Stimulated activated CD4-positive, alpha-beta T cell treated with anti-CD3 and anti-CD28 coated beads, Interleukin-1b, Interleukin-23, amount 100 ng/mL, for 4 hours (primary cell): Measurements from ENCODE around the gene GBX1.
A peak's percentile ranks its signal among the peaks of the same experiment; 100 is the strongest.

ENCODE experiments used
- DNase-seq, 2 donors: peaks; one replicate each; pipeline ENCODE4 v3.0.0-alpha.2; 2020; ENCODE audit warnings: low read depth in 2 of 2

The GBX1 gene

DNA sequence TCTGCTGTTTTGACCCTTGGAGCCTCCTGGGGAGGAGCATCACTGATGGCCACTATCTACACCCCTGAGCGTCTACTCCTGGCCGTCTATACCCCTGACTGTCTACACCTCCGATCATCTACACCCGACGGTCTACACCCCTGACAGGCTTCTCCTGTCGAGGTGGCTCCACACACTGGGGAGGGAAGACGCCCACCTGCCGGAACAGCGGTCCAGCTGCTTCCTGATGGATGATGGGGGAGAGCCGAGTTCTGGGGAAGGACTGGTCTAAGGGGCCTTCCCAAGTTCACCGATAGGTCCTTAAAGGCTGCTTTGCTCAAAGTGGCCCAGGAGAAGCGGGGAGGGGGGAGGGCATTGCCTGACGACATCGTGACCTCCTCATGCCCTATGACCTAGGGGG is 39.4 kb downstream of the GBX1 start:
- DNase-seq: no peak

- DNase-seq: no peak
These were observed 40.9 kb downstream of the GBX1 start for GRCh38 chr7:151126491-151127137.

DNA sequence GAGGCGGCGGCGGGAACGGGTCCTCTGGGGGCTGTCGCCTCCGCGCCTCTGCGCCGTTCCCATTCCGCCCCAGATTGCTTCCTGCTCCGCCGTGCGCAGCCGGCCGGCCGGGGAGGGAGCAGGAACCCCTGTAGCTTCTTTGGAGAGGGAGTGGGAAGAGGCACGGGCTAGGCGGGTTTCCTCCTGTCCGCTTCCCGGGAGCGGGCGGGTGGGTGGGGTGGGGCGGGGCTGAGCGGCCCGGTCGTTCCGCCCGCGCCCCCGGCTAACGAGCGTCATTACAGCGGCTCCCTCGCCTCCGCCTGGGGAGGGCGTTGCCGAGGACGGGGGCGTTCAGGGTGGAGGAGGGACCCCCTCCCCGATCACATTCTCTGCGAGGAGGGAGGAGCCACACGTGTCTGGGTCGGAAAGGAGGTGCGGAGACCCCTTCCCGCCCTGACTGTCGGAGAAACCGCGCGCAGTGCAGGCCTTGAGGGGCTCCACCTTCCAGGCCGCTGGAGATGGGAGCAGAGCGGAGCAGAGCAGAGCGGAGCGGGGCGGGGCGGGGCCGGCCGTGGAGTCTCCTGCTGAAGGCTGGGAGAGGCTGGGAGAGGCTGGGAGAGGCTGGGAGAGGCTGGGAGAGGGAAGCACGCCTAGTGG is 41.5 kb downstream of the GBX1 start:
- DNase-seq: no peak

- DNase-seq: no peak
These were observed 42.0 kb downstream of the GBX1 start for GRCh38 chr7:151125470-151125845.

GRCh38 chr7:151124899-151125399 is 42.5 kb downstream of the GBX1 start:
- DNase-seq: no peak

DNA sequence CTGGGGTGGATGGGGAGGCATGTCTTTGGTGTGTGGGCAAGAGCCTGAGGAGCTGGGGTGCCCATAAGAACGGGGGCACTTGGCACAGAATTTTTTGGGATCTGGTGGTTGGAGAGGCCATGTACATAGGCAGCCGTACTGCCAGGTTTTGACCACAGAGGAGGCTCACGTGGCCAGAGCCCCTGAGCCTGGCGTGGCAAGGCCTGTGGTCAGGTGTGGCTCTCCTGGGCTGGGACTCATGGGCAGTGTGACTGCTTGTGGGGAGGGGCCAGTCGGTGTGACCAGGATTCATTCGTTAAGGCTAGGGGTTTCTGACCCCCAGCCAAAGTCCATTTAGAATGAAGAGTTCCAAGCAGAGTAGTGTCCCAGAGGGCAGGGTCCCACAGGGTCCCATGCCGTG is 43.0 kb downstream of the GBX1 start:
- no peak for DNase-seq

- DNase-seq: peak; percentile 77 to 83
These were observed 43.6 kb downstream of the GBX1 start for GRCh38 chr7:151123822-151124464.

DNA sequence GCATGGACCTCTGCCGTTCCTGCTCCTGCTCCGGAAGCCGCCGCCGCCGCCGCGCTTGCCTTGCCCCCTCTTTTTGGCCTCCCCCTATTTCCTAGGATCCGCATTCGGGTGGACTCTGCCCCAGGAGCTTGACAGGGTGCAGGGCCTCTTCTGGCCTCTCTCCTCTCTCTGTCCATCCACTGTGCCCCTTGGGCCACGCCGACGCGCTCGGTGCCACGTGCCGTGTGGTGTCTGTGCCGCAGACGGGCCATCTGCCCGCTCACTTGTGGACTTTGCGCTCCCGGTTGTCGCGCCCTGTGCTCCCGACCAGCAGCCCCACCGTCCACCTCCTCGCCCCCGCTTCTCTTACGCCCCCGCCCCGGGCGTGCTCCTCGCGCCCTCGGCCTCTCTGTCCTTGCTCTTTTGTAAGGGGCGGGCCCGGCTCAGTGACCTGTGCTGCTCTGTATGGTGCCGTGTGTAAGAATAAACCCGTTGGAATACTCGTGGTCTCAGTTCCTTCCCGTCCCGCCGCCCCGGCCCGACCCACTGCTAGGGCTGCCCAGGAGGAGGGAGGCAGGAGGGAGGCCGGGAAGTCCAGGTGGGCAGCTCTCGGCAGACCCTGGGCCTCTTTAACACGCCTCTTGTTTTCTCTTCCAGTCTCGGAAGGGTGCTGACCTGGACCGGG is 44.2 kb downstream of the GBX1 start:
- no peak for DNase-seq

DNA sequence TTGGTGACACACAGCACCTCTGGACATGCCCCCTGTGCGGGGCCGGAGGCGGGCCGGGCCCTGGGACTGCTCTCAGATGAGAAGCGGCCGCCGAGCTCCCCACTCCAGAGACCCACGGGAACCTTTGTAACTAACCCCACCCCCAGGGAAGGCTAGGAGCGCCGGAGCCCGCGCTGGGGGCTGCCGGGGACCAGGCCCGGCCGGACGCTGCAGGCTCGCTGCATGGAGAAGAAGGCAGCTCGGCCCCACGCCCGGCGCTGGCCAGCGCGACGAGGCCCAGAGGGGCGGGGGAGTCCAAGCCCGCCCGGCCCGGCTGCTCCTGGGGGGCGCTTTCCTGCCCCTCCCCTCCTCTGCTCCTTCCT is 44.7 kb downstream of the GBX1 start:
- DNase-seq: no peak

- DNase-seq: no peak
These were observed 45.2 kb downstream of the GBX1 start for GRCh38 chr7:151122276-151122675.

DNA sequence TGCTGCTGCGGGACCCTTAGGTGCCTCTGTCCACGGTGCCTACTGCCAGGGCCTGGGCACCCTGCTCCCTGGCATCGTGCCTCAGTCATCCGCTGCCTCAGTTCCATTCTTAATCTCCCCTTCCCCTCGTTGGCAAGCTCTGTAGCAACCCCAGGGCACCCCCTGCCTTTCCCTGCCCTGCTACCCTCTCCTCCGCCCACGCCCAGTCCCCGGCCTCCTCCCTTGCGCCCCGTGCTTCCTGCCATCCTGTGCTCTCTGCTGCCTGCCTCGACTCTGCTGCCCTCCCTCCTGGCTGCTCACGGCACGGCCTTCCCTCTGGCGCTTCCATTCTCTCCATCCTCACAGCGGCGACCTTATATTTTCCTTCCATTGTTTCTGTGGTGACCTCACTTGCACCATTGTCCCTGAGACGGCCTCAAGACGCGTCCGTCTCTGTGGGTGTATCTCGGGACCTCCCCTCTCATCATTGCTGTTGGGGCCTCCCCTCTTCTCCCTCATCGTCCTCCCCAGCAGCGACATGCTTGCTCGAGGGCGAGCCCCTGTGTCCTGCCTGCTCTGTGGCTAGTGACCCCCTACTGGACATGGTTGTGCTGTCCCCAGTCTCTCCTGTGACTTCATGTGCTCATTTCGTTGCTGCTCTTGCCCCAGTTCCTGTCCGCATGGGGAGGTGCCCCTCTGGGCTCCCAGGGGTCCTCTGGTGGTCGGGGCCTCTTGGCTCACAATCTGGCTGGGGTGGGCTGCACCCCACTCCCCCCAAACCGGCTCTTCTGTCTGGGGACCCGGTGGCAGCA is 45.9 kb downstream of the GBX1 start:
- no peak for DNase-seq

DNA sequence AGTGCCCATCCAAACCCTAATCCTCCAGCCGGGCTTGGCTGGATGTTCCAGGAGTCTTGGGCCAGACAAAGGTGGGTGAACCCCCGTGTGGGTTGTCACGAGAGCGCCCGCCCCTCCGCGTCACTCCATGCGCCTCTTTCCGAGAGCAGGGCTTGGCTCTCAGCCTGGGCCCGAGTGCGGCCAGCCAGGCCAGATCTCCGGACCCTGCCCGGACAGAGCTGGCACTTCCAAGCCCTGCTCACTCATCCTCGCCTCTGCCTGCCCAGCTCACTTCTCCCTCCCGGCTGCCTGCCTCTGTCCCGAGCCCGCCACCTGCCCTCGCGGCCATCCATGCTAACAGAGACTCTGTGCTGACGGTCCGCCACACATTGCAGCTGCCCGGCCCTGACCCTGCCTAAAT is 46.6 kb downstream of the GBX1 start:
- DNase-seq: no peak

GRCh38 chr7:151119902-151120301 is 47.6 kb downstream of the GBX1 start:
- no peak for DNase-seq

DNA sequence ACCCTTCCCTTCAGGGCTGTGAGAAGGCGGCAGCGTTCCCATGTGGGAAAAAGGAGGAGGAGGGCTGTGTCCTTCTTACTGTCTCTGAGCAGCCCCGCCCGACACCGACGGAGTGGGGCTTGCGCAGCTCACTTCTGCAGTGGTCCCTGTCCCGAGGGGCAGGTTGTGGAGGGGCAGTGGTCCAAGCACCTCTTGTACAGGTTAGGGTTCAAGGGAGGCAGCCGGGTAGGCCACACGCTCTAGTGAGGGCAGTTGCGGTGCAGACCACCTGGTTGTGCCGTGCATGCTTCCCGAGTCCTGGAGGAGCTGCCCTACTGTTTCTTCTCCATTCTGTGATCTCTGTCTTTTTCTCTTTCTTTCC is 48.5 kb downstream of the GBX1 start:
- no peak for DNase-seq

DNA sequence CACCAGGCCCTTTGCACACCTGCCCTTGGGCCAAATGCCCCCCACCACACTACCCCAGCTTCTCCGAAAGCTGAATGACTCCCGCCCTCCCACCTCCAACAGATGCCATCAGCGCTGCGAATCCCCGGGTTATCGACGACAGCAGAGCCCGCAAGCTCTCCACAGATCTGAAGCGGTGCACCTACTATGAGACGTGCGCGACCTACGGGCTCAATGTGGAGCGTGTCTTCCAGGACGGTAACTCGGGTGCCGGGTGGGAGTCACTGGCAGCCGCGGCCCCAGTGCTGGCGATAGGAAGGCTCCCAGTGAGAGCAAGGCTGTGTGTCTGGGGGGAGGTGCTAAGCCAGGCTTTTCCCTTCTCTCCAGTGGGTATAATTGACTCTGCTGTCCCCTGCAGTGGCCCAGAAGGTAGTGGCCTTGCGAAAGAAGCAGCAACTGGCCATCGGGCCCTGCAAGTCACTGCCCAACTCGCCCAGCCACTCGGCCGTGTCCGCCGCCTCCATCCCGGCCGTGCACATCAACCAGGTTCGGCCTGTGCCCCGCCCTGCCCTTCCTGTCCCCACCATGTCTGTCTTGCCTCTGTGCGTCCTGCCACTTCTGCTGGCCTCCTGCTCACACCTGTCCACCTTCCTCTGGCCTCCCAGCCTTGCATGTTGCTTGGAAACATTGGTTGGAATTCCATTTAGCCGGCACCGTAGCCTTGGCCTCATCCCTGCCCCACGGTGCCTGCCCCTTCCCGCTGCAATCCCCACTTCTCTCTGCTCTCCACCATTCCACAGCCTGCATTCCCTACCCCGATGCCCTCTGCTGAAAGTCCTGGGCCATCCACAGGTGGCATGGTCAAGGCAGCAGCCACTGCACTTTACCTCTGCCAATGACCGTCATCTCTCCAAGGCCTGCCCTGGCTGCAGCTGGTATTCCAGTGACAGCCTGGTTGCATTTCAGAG is 49.1 kb downstream of the GBX1 start:
- no peak for DNase-seq

DNA sequence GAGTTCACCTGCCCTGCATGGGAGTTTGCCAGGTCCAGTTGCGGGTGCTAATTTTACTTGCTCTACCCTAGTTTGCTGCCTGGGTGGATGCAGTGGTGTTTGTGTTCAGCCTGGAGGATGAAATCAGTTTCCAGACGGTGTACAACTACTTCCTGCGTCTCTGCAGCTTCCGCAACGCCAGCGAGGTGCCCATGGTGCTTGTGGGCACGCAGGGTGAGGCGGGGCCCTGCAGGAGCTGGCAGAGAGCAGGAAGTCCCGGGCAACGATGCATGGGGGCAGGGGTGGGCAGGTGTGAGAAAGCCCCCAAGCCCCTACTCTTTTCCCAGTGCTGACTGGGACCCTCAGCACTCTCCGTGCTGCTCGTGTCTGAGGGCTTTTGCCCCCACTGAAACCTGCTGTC is 49.9 kb downstream of the GBX1 start:
- DNase-seq: no peak

- no peak for DNase-seq
These were observed 50.7 kb downstream of the GBX1 start for GRCh38 chr7:151116603-151117440.

GRCh38 chr7:151115836-151116418 is 51.6 kb downstream of the GBX1 start:
- DNase-seq: no peak

DNA sequence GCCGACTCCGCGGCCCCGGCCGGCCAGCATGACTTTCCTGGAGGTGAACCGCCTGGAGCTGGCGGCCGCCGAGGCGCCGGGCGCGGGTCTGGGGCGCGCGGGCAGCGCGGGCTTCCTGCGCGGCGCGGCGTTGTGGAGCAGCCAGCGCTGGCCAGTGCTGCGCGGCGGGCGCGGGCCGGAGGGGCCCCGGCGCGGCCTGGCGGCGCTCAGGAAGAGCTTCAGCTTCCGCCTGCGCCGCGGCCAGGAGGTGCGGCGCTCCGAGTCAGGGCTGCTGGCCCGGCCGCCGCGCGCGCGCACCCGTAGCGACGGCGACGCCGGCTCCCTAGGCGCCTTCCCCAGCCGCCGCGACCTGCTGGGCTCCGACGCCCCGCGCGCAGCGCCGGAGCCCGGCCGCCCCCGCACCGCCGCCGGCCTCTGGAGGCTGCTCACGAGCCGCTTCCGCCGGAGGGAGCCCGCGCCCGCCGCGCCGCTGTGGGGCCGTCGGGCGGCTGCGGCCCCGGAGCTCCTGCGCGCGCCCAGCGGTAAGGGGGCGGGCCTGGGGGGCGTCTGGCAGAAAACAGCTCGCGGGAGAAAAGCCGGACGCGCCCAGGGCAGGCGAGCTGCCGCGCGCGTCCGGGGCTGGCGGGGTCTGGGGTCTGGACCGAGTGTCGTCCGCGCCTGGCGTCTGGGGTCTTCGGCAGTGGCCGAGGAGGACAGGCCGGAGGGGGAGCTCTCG is 52.2 kb downstream of the GBX1 start:
- peak; percentile 21 to 47 for DNase-seq
